HFFc6 (cell line): ENCODE results near the gene COL2A1. TPM values are rescaled to one million over a fixed set of nuclear protein-coding genes. Genes with fewer than 3 reads are reported as not detected.

Experiments
- DNase-seq: peaks from one replicate; pipeline ENCODE4 v3.0.0-alpha.2; 2018
- H3K27ac Mint-ChIP-seq: 2 replicates; pipeline ENCODE4 v1.8.0; 2020; ENCODE audit warnings: mild to moderate bottlenecking, mixed read lengths
- H3K27me3 Mint-ChIP-seq: 2 replicates; pipeline ENCODE4 v1.8.0; 2021; ENCODE audit warnings: mild to moderate bottlenecking, moderate library complexity, mixed read lengths; ENCODE audit not compliant: insufficient read depth
- H3K36me3 Mint-ChIP-seq: 2 replicates; pipeline ENCODE4 v1.8.0; 2021; ENCODE audit warnings: low read depth, mixed read lengths
- H3K4me1 Mint-ChIP-seq: 2 replicates; pipeline ENCODE4 v1.8.0; 2020; ENCODE audit warnings: low read depth, mixed read lengths
- H3K4me3 Mint-ChIP-seq: 2 replicates; pipeline ENCODE4 v1.8.0; 2020; ENCODE audit warnings: mild to moderate bottlenecking, moderate library complexity, mixed read lengths
- H3K9me3 Mint-ChIP-seq: 2 replicates; pipeline ENCODE4 v1.8.0; 2020; ENCODE audit warnings: mild to moderate bottlenecking, mixed read lengths
- total RNA-seq, 6 experiments: library from RNA; stranded (reverse); fragmentation: NEBNext Ultra II Directional; extraction: Animal tissue kit (Norgen Biotek cat#: 25700); gene quantifications; 2 replicates in 1 of 6; 3 replicates in 5 of 6; pipeline ENCODE4 v1.2.3, GENCODE V29; 2021
- TF ChIP-seq, protein P1 (sequence below): fragments of 200-600 bp; sonication (generic); IDR thresholded peaks from 2 replicates; pipeline ENCODE4 v1.5.0; 2021; ENCODE audit warnings: antibody characterized with exemption, mild to moderate bottlenecking

The COL2A1 gene
- total RNA-seq, 6 experiments from 2014 or later, result not detected

DNA sequence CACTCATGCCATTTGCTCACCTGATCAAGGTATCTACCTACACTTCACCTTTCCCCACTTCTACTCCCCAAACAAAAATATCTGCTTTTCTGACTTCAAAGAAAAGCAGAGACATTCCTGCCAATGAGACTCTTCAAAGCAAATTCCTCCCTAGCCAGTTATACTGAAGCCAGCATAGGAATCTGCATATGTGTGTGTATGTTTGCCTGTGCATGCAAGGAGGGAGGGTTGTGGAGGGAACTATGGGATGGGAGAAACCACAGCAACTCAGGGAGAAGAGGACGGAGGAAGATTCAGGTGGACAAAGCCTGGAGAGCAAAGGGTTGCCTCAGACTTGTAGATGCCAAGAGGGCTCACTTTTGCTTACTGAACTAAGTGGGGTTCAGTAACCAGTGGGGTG, 73.1 kb downstream of the COL2A1 start:
- Mint-ChIP-seq H3K36me3 (no peaks in the 10 kb centered on the region), H3K9me3 (no peaks in the 10 kb centered on the region), H3K27me3 (peaks cover 31% of the 10 kb centered on the region), H3K27ac (no peak overlapping the region), H3K4me1 (peaks cover 19% of the 10 kb centered on the region), H3K4me3 (no peak overlapping the region)
- DNase-seq, result no peak
- TF ChIP-seq, protein P1, sequence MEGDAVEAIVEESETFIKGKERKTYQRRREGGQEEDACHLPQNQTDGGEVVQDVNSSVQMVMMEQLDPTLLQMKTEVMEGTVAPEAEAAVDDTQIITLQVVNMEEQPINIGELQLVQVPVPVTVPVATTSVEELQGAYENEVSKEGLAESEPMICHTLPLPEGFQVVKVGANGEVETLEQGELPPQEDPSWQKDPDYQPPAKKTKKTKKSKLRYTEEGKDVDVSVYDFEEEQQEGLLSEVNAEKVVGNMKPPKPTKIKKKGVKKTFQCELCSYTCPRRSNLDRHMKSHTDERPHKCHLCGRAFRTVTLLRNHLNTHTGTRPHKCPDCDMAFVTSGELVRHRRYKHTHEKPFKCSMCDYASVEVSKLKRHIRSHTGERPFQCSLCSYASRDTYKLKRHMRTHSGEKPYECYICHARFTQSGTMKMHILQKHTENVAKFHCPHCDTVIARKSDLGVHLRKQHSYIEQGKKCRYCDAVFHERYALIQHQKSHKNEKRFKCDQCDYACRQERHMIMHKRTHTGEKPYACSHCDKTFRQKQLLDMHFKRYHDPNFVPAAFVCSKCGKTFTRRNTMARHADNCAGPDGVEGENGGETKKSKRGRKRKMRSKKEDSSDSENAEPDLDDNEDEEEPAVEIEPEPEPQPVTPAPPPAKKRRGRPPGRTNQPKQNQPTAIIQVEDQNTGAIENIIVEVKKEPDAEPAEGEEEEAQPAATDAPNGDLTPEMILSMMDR, result no peak

GRCh38 chr12:47930634-47931033, 73.6 kb downstream of the COL2A1 start:
- Mint-ChIP-seq H3K4me3 (no peak overlapping the region), H3K27ac (no peak overlapping the region)

DNA sequence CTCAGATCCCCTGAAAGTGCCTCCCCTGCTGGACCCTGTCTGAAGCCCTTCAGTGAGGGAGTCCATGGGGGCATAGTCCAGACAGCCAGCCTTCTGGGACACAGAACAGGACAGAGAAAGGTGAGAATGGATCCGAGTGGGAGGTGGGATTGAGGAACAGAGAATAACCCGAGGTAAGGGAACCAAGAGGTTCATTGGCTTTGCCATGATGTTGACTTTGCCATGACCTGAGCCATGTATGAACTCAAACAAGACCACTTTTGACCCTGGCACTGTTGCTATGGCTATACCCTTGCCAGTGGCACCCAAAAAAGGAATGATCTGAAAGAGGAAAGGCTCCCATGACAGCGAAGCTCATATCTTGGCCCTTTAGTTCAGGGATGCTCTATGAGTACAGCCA, 76.9 kb downstream of the COL2A1 start:
- TF ChIP-seq, protein P1, result no peak
- Mint-ChIP-seq H3K36me3 (no peaks in the 10 kb centered on the region), H3K27ac (no peak overlapping the region), H3K4me3 (no peak overlapping the region), H3K27me3 (peaks cover 49% of the 10 kb centered on the region), H3K4me1 (no peaks in the 10 kb centered on the region), H3K9me3 (no peaks in the 10 kb centered on the region)
- no peak for DNase-seq

More at GRCh38 chr12:47930634-47931033, 73.6 kb downstream of the COL2A1 start:
- Mint-ChIP-seq H3K4me1 (peaks cover 13% of the 10 kb centered on the region), H3K36me3 (no peaks in the 10 kb centered on the region), H3K9me3 (no peaks in the 10 kb centered on the region), H3K27me3 (peaks cover 31% of the 10 kb centered on the region)
- DNase-seq, result no peak
- TF ChIP-seq, protein P1, result no peak

Other genes with a start within 250 kb of the COL2A1 start
- gene RAPGEF3, start 245.6 kb downstream of the COL2A1 start, total RNA-seq, result 1 to 10 TPM; 2.0 to 4.1 (median 3.1) TPM
- 10 to 100 TPM; 18.8 to 24.5 (median 21.0) TPM for gene SLC48A1, start 231.2 kb downstream of the COL2A1 start, total RNA-seq
- 100 to 1,000 TPM; 104 to 120 (median 108) TPM for gene HDAC7, start 184.6 kb downstream of the COL2A1 start, total RNA-seq
- 10 to 100 TPM in 3 of 6 experiments, 1 to 10 TPM in 3; 8.4 to 14.8 (median 10.1) TPM for gene VDR, start 99.5 kb downstream of the COL2A1 start, total RNA-seq
- gene TMEM106C, start 40.9 kb downstream of the COL2A1 start, total RNA-seq, result 100 to 1,000 TPM in 5 of 6 experiments, 10 to 100 TPM in 1; 87.8 to 123 (median 107) TPM
- 10 to 100 TPM; 13.3 to 24.7 (median 17.2) TPM for gene SENP1, start 101.6 kb upstream of the COL2A1 start, total RNA-seq
- gene PFKM, start 114.9 kb upstream of the COL2A1 start, total RNA-seq, result 10 to 100 TPM; 67.7 to 87.1 (median 73.3) TPM
- gene ASB8, start 153.0 kb upstream of the COL2A1 start, total RNA-seq, result 10 to 100 TPM; 30.9 to 41.8 (median 34.6) TPM
- gene CCDC184, start 179.2 kb upstream of the COL2A1 start, total RNA-seq, result under 1 TPM; 0.45 to 0.86 (median 0.59) TPM
- gene OR10AD1, start 198.8 kb upstream of the COL2A1 start, total RNA-seq, result not detected